ENCODE results near the gene KRTAP3-3. TPM values are rescaled to one million over a fixed set of nuclear protein-coding genes. Genes with fewer than 3 reads are reported as not detected.

KRTAP3-3 gene
- total and polyA plus RNA-seq, 2 experiments from 2014 or later = not detected

GRCh38 chr17:40966848-40967247, 27.1 kb downstream of the KRTAP3-3 start, which contains the start of gene KRT39:
Gene KRT39, minus strand, starts transcription at chr17:40966948. Its CDS starts 92 bp downstream, at chr17:40966856.
- Histone ChIP-seq H3K4me1 (ENCODE audit: insufficient read depth) (no peaks in the 10 kb centered on the region), H3K4me2 (no peak within 1 kb of the TSS), H3F3A (replicated peaks; ENCODE audit: low read depth) (no peaks in the 10 kb centered on the region), H3K36me3 (ENCODE audit: insufficient read depth) (no peaks in the 10 kb centered on the region), H2AFZ (no peak within 1 kb of the TSS), H3K4me3 (no peak within 1 kb of the TSS), H4K20me1 (replicated peaks; ENCODE audit: insufficient read depth) (no peaks in the 10 kb centered on the region), H3K9me2 (ENCODE audit: insufficient read depth) (no peaks in the 10 kb centered on the region), H3K79me2 (replicated peaks; ENCODE audit: insufficient read depth) (no peaks in the 10 kb centered on the region), H3K27me3 (ENCODE audit: insufficient read depth) (no peaks in the 10 kb centered on the region), H3K27ac (ENCODE audit: low read depth) (no peak within 1 kb of the TSS)
- peaks cover 3% of the 10 kb centered on the region for H3K27me3 Mint-ChIP-seq (ENCODE audit: insufficient read depth, low read depth, poor library complexity)
- peaks cover 4% of the 10 kb centered on the region; the same call in 2 of the 3 replicates for H3K9me3 Mint-ChIP-seq
- no peaks in the 10 kb centered on the region for H3K36me3 Mint-ChIP-seq (ENCODE audit: low read depth)
- H3K27ac Mint-ChIP-seq = no peak within 1 kb of the TSS
- no peaks in the 10 kb centered on the region for H3K4me1 Mint-ChIP-seq
- TF ChIP-seq ZNF331 (CRISPR knock-in tag; IDR thresholded peaks at IDR 0.05; ENCODE audit: low read depth) = no peak
- no peak for TF ChIP-seq ZNF114 (CRISPR knock-in tag; IDR thresholded peaks at IDR 0.05)
- no peak for TF ChIP-seq EZH2phosphoT487 (IDR thresholded peaks at IDR 0.05; ENCODE audit: unreplicated experiment)
- no peak for TF ChIP-seq CREB1 (CRISPR knock-in tag; IDR thresholded peaks at IDR 0.05; ENCODE audit: low read depth)
- no peak for TF ChIP-seq STAT1 (IDR thresholded peaks at IDR 0.05; ENCODE audit: unreplicated experiment)
- TF ChIP-seq, protein P1, sequence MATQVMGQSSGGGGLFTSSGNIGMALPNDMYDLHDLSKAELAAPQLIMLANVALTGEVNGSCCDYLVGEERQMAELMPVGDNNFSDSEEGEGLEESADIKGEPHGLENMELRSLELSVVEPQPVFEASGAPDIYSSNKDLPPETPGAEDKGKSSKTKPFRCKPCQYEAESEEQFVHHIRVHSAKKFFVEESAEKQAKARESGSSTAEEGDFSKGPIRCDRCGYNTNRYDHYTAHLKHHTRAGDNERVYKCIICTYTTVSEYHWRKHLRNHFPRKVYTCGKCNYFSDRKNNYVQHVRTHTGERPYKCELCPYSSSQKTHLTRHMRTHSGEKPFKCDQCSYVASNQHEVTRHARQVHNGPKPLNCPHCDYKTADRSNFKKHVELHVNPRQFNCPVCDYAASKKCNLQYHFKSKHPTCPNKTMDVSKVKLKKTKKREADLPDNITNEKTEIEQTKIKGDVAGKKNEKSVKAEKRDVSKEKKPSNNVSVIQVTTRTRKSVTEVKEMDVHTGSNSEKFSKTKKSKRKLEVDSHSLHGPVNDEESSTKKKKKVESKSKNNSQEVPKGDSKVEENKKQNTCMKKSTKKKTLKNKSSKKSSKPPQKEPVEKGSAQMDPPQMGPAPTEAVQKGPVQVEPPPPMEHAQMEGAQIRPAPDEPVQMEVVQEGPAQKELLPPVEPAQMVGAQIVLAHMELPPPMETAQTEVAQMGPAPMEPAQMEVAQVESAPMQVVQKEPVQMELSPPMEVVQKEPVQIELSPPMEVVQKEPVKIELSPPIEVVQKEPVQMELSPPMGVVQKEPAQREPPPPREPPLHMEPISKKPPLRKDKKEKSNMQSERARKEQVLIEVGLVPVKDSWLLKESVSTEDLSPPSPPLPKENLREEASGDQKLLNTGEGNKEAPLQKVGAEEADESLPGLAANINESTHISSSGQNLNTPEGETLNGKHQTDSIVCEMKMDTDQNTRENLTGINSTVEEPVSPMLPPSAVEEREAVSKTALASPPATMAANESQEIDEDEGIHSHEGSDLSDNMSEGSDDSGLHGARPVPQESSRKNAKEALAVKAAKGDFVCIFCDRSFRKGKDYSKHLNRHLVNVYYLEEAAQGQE (IDR thresholded peaks at IDR 0.05; ENCODE audit: unreplicated experiment) = no peak
- no peak for TF ChIP-seq CTCF (conservative IDR thresholded peaks at IDR 0.05; ENCODE audit: low read depth in 2 of 2)
- TF ChIP-seq JUNB (IDR thresholded peaks at IDR 0.05; ENCODE audit: unreplicated experiment) = no peak
- TF ChIP-seq ZNF462 (CRISPR knock-in tag; IDR thresholded peaks at IDR 0.05) = no peak
- TF ChIP-seq EZH2 (IDR thresholded peaks at IDR 0.05; ENCODE audit: low read depth, unreplicated experiment) = no peak
- TF ChIP-seq POLR2AphosphoS5 (IDR thresholded peaks at IDR 0.05; ENCODE audit: low read depth) = no peak
- TF ChIP-seq, protein P2, sequence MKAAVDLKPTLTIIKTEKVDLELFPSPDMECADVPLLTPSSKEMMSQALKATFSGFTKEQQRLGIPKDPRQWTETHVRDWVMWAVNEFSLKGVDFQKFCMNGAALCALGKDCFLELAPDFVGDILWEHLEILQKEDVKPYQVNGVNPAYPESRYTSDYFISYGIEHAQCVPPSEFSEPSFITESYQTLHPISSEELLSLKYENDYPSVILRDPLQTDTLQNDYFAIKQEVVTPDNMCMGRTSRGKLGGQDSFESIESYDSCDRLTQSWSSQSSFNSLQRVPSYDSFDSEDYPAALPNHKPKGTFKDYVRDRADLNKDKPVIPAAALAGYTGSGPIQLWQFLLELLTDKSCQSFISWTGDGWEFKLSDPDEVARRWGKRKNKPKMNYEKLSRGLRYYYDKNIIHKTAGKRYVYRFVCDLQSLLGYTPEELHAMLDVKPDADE (IDR thresholded peaks at IDR 0.05) = no peak
- no peak for TF ChIP-seq NANOG (IDR thresholded peaks at IDR 0.05; ENCODE audit: borderline replicate concordance)
- no peak within 1 kb of the TSS for H3K4me3 Mint-ChIP-seq
- DNase-seq (ENCODE audit: low spot score) = no peak
- no peak for ATAC-seq
